Activated effector memory CD4-positive, alpha-beta T cell treated with Interleukin-2 at 50 U/mL for 16 hours (primary cell): Measurements from ENCODE around the gene TAOK2.
"Not testable (repeated sequence)": the region's sequence is repeated elsewhere in the genome, so short reads cannot be mapped to it uniquely, and the experiment has no call there.

ENCODE experiments used
- DNase-seq: peaks from one replicate; pipeline ENCODE4 v3.0.0-alpha.2; 2020

The TAOK2 gene

DNA sequence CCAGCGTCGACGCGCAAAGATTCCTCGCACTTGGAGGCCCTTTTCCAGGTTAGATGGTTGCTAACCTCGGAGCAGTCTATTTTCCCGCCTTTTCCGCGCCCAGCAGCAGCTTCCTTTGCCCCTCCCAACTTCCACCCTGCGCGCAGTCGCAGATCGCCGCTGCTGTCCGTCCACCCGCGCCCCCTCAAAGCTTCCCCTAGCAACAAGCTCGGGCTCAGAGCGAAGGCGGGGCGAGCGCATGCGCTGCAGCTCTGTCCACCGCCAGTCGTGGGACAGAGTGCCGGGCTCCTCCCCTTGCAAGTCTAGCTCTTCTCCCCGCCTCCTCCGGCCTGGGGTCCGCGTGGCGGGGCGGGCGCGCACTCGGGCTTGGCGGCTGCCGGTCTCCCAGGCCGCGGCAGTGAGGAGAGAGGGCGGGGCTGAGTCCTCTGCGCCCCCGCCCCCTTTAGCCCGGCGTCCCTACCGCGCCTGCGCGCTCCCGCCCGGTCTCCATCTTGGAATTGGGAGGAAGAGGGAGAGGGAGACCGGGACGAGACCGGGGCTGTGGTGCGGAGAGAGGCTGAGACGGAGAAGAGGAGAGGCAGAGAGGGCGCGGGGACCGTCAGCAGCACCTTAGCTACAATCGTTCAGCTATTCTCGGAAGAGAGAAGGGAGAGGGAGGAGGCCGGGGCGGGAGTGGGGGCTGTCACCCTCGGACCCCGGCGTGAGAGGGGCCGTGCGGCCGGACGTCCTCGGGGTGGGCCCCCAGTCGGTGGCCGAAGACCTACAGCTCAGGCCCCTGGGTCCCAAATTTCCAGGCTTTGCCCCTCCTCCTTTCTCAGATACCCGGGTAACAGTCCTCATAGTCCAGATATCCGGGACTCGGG is at the start of gene TAOK2:
TAOK2 (plus strand) TSS at position 485 of the 863 bp plus-strand sequence. CDS start 3,905 bp downstream, outside the sequence.
- DNase-seq: peak; percentile 93

DNA sequence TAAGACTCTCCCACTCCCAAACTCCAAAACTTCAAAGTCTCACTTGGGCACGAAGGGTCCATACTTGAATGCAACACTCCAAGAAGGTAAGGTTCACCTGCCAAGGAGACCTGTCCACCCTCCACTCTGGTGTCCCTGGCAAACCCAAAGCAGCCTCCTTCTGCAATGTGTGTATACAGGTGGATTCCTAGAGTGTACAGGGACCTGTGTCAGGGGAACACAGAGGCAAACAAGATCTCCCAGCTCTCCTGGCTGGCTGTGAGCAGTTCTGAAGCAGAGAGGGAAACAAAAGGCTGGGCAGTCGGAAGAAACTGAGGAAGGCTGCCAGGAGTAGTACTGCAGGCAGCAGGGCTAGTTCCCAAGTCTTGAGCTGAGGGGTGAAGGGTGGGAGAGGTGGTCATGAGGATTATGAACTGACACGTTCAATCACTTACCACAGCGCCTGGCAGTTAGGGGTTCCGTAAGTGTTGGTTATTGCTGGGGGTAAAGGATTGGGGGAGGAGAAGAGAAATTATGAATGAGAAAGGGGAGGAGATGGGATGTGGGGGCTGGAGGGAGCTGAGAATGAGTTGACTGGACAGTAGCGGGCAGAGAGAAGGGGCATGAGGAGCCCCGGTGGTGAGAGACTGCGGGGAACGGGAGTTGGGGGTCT is 48.4 kb upstream of the TAOK2 start:
- DNase-seq: no peak

DNA sequence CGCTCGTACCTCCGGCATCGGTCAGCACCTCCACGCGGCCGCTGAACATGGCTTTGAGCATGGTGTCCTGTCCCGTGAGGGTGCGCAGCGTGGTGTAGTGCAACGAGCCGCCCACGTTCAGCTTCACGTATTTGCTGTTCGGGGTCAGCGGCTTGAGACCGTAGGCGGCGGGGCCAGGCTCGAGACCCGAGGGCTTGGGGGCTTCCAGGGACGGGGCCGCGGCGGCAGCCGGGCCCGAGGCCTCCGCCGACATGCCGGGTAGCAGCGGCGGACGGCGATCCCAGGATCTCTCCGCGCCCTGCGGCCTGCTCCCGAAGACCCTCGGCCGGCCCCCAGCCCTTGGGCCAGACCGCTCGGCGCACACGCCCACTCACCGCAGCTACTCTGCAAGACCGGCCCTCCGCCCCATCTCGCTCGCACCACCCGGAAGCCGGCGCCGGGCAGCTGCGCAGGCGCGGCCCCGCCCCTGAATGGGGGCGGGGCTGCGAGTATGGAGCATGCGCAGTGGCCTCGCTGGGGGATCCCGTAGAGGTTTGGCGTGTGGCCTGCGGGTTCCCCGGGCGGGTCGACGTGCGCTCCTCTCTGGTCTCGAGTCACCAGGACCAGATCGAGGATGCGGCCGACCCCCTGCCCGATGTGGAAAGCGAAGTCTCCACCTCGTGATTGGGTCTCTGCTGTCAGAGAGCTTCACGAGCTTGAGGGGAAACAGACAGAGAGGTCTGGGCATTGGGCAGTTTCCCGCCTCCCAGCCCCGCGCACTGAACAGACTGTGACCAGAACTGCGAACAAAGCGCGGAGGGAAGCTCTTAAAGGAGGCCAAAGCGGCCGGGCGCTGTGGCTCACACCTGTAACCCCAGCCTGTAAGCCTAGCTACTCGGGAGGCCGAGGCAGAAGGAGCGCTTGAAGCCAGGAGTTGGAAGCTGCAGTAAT is 47.6 kb upstream of the TAOK2 start, which contains the start of gene KCTD13:
KCTD13 (minus strand) TSS at position 446 of the 930 bp plus-strand sequence; CDS start at position 253, 193 bp downstream.
- peak; percentile 89 for DNase-seq

DNA sequence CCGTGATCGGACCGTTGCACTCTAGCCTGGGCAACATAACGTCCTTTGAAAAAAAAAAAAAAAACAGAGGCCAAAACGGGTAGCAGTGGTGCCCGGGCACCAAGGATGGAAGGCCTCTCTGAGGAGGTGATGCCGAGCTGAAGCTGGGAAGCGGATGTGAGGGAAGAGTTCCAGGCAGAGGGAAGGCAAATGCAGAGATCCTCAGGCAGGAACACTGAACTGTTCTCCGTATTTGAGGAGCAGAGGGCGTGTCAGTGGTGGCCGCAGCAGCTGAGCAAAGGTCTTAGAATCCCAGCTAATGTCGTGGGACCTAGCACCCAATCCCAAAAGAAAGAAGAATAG is 47.0 kb upstream of the TAOK2 start:
- DNase-seq: no peak

DNA sequence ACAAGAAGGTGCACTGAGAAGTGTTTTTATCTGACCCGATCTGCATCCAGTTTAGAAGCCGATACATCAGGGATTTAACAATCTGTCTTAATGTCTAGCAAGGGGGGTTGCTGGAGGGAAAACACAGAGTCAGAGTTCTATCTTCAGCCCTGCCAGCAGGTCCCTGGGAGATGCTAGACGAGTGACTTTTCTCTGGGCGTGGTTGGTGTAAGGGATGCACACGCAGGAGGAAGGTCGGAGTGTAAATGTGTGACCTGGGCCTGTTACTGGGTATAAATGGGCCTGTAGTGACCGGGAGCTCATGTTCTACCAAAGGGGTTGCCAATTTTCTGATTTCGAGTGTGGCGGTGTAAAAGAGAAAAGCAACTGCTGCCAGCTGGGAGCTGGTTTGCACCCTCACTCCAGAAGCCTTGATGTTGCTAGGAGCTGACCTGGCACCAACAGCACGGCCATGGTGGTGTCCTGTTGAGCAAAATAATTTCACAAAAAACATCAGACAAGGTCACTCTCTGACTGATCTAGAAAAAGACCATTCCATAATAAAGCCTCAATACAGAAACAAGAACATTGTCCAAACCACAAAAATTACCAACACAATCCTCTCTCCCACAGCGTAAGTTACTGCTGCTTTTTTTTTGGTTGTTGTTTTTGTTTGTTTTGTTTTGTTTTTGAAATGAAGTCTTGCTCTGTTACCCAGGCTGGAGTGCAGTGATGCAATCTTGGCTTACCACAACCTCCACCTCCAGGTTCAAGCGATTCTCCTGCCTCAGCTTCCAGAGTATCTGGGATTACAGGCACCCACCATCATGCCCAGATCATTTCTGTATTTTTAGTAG is 46.4 kb upstream of the TAOK2 start:
- DNase-seq: no peak

DNA sequence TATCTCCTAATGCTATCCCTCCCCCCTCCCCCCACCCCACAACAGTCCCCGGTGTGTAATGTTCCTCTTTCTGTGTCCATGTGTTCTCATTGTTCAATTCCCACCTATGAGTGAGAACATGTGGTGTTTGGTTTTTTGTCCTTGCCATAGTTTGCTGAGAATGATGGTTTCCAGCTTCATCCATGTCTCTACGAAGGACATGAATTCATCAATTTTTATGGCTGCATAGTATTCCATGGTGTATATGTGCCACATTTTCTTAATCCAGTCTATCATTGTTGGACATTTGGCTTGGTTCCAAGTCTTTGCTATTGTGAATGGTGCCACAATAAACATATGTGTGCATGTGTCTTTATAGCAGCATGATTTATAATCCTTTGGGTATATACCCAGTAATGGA is 41.9 kb upstream of the TAOK2 start:
- DNase-seq: not testable (repeated sequence)

DNA sequence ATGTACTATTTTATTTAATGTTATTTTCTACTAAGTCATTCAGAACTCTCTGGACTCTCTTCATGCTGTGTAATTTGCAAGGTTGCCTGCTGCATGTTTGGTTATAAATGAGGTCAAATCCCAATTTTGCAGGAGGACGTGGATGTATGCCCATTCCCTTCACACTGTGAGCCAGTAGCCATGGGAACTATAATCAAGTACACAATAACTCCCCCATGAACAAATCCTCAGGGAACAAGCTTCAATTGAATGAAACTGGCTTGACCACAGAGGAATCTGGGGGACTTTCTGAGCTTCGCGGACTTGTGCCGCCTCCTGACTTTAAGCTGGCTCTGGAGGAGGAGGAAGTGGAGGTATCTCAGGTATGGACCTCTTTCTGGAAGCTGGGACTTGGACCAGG is 33.0 kb upstream of the TAOK2 start:
- no peak for DNase-seq

DNA sequence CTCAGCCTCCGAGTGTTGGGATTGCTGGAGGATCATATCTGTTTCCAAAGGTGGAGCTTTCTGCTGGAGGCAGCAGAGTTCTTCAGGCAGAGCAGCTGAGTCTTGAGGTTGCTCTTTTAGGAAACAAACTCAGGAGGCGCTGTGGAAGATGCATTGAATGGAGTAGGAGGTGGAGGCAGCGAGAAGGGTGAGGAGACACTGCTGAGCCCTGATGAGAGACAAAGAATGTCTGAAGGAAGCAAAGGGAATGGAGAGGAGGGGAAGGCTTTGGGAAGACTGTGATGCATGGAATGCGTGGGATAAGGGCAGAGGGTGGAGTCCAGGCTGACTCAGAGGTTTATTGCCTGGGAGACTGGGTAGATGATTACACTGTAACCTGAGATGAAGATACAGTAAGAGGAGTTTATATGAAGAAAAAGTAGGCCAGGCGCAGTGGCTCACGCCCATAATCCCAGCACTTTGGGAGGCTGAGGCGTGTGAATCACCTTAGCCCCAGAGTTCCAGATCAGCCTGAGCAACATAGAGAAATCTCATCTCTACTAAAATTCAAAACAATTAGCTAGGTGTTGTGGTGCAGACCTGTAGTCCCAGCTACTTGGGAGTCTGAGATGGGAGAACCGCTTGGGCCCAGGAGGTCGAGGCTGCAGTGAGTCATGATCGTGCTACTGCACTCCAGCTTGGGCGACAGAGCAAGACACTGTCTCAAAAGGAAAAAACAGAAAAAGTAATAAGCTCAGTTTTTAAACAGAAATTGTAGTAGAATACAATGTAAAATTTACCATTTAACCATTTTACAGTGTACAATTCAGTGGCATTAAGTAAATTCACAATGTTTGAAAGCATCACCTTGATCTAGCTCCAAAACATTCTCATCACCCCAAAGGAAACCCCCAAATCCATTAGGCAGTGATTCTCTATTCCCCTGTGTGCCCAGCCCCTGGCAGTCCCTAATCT is 29.5 kb upstream of the TAOK2 start:
- DNase-seq: no peak

DNA sequence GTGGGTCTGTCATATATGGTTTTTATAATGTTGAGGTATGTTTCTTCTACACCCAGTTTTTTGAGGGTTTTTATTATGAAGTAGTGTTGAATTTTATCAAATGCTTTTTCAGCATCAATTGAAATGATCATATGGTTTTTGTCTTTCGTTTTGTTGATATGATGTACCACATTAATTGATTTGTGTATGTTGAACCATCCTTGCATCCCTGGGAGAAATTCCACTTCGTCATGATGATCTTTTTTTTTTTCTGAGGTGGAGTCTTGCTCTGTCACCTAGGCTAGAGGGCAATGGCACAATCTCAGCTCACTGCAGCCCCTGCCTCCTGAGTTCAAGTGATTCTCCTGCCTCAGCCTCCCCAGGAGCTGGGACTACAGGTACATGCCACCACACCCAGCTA is 25.8 kb upstream of the TAOK2 start:
- DNase-seq: no peak

DNA sequence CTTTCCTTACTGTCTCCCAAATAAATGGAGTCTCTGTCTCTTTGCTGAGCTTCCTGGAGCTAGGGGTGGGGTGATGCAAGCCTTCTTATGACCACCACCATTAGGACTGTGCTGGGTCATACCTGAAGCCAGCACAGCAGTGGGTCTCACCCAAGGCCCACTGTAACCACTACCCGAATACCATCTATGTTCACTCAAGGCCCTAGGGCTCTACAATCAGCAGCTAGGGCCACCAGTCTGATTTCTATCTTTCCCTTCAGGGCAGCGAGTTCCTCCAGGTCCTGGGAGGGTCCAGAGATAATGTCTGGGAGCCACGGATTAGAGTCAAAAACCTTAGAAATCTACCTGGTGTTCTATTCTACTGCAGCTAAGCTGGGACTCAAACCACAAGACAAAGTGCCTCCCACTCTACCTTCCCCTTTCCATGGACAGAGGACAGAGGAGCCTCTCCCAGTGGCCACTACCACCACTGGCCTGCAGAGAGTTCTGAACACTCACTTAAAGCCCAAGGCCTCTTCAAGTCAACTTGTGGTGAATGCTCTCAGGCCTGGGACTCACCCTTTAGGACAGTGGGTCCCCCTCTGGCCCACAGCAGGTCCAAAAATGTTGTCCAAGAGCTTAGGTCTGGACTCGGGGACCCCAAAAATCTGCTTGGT is 22.7 kb upstream of the TAOK2 start:
- DNase-seq: no peak

DNA sequence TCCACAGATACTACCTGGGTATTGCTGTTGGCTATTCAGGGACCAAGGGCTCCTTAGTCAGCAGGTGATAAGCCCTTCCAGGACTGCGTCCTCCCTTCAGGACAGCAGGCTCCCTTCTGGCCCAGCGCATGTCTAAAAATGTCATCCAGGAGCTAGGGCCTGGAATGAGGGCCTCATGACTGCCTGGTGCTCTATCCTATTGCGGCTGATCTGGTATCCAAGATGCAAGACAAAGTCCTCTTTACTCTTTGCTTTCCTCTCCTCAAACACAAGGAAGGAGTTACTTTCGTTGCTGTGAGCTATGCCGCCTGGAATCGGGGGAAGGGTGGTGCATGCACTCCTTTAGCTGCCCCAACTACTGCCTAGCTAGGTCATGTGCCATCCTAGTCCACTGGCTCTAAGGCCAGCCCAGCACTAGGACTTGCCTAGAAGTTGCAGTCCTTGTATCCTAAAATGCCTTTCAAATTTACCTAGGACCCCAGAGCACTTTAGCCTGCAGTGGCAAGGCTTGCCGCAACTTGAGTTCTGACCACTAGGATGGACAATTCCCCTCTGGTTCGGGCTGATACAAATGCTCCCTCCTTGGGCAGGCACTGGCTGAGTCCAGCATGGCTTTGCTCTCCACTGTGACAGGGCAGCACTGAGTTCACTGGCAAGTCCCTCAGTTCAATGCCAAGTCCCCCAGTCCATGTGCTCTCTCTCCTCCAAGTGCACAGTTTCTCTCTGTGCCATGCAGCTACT is 21.9 kb upstream of the TAOK2 start:
- DNase-seq: no peak

DNA sequence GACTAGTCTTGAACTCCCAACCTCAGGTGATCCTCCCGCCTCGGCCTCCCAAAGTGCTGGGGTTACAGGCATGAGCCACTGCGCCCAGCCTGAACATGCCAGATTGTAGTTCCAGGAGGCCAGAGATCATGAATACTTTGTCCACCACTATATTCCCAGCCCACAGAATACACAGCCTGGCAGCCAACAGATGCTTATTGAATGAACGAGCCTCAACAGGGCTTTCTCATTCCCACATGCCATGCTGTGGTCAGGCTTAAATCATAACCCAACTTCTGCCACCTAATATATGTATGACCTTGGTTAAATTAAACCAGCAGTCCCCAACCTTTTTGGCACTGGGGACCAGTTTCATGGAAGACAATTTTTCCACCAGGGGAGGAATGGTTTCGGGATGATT is 14.9 kb upstream of the TAOK2 start:
- no peak for DNase-seq

DNA sequence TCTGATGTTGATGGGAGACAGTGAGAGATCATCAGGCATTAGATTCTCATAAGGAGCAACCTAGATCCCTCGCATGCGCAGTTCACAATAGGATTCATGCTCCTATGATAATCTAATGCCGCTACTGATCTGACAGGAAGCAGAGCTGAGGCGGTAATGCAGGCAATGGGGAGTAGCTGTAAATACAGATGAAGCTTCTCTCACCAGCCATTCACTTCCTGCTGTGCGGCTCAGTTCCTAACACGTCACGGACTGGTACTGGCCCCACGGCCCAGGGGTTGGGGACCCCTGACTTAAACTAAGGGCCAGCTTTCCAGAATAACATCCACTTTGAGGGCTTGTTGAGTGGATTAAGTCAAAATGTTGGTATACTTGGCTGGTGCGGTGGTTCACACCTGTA is 14.4 kb upstream of the TAOK2 start:
- no peak for DNase-seq

DNA sequence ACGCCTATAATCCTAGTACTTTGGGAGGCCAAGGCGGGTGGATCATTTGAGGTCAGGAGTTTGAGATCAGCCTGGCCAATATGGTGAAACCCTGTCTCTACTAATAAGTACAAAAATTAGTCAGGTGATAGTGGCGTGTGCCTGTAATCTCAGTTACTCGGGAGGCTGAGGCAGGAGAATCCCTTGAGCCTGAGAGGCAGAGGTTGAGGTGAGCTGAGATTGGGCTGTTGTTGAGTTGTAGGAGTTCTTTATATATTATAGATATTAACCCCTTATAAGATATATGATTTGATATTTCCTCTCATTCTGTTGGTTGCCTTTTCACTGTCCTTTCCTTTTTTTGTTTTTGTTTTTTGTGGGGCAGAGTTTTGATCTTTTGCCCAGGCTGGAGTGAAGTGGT is 13.8 kb upstream of the TAOK2 start:
- not testable (repeated sequence) for DNase-seq

DNA sequence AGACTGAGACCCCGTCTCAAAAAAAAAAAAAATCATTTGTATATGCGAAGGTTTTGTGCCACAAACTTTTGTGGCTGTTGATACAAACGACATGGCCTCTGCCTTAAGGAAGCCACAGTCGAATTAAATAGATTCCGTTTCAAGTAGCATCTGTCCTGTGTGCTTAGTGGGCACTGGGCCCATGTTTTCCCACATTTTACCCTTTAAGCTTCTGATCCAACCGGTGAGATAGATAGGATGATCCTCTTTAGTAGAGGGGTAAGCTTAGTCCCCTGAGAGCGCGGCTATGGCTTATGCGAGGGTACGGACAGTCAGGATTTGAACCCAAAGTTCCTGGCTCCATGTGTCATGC is 12.6 kb upstream of the TAOK2 start:
- no peak for DNase-seq

DNA sequence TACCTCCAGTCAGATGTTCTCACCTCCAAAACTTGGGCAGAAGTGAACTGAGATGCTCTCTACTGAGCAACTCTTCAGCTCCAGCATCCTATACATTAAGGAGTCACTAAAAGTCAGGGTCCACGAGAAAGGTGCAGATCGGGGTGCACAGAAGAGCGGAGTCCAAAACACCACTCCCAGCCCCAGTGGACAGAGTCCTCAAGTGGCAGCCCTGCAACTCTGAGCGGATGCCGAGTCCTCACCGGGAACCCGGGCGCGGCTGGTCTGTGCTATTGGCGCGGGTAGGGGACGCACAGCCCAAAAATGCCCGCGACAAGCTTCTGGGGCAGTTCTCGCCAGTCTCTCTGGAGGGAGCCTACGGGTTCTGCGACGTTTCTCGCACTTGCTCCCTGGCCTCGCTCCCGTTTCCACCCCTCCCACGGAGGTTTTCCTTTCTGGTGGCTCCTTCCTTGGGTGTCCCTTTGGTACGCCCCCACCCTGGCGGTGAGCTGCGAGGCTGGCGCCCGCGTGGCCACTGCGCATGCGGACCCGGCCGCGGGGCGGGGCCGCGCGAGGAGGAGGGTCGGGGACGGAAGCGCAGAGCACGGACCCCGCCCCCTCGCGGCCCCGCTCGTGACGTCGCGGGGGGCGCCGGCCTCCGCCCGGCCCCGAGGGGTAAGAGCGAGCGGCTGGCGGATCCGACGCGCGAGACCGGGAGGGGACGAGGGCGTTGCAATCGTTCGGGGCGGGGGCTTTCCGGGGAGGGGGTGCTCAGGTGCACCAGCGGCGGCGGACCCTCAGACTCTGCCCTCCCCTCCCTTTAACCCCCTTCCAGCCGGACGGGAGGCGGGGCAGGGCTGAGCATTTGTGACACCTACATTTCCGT is 12.0 kb upstream of the TAOK2 start, which contains the start of gene TMEM219:
TMEM219 (plus strand) TSS at position 601 of the 865 bp plus-strand sequence. CDS start 1,065 bp downstream, outside the sequence.
- peak; percentile 94 for DNase-seq

DNA sequence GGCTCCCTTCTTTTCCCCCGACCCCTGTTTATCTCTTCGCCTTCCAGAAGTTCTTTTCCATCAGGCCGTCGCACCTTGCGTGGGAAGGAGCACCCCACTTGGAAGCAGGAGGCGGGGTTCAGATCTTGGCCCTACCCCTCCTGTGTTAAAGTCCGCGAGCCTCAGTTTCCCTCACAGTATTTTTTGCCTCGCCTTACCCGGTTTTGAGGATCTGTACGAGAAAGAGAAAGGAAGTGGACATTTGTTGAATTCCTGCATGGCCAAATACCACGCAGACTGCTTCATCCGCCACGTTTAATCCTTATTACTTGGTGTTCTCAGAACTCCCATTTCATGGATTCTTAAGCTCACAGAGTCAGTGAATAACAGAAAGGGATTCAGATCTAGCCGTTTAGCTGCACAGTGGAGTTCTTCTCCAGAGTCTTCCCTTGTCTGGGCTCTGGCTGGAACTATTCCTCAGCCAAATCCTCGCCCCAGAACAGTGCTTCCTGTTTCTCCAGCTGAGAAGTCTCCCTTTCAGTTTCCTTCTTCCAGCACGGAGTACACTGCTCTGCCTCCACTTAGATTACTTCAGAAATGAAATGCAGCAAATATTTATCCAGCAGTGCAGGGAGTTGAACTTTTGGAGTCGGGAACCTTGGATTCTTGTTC is 11.2 kb upstream of the TAOK2 start:
- DNase-seq: no peak
